Heart left ventricle (tissue), 13 donors: Measurements from ENCODE around the gene LAMA2.

Source experiments
- POLR2A ChIP-seq, 2 donors: fragments of 450-650 bp; IDR thresholded peaks; one replicate each; pipeline ENCODE4 v1.6.1; 2017; ENCODE audit warnings: antibody characterized with exemption in 2 of 2, mild to moderate bottlenecking in 2 of 2, moderate library complexity in 2 of 2
- TF ChIP-seq, protein P1 (sequence below), 12 donors: fragments of 200-600 bp; sonication (generic) in 4 of 12; IDR thresholded peaks; one replicate each; pipeline versions ENCODE4 v1.5.0 to v1.8.0; 2018 to 2022; ENCODE audit warnings: antibody characterized with exemption in 12 of 12, mild to moderate bottlenecking in 5 of 12
- donor health status: ischemic (EF 13 %, LVEDD 7.1; RV severe dilation, severe dysfunction).
- donor health status: DM: no; HTN: yes; CAD: no.
- donor health status: DM: no; HTN: no; CAD: no.
- donor health status: ischemic (EF 25% LVEDD 6.9; RV normal size, moderate dysfunction).
- donor health status: ischemic (EF 25% LVEDD 5.7; RV mildly dilated, moderate dysfunction).
- donor health status: ischemic (EF 35%, LVEDD 5.7; RV mildly dilated, moderate dysfunction).
- donor health status: nonischemic (EF 11% LVEDD 7.7; RV severe dilation, severe dysfunction).
- donor health status: DM: yes; HTN: yes; CAD: no.
- donor health status: PGD.
- donor health status: ischemic (EF 29% LVEDD 5.4; RV normal size, mild dysfunction).
- donor health status: nonischemic (EF 23%, LVEDD 6.1; RV moderate dilation, normal function).

DNA sequence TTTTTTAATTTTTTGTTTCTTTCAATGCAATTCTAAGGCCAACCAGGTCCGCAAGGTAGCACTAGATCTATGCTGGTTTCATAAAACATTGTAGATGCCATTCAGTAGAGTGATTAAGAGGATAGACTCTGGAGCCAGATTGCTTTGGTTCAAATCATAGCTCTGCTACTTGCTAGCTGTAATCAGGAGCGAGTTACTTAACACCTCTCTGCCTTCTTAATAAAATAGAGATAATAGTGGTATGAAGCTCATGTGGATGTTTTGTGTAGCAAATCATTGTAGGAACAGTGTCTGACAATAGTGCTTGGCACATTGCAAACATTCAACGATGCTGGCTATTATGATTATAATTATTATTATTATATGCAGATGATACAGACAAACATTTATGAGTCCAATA lies 164.9 kb downstream of the LAMA2 start:
- TF ChIP-seq POLR2A (IDR thresholded peaks at IDR 0.05): no peak
- TF ChIP-seq, protein P1, sequence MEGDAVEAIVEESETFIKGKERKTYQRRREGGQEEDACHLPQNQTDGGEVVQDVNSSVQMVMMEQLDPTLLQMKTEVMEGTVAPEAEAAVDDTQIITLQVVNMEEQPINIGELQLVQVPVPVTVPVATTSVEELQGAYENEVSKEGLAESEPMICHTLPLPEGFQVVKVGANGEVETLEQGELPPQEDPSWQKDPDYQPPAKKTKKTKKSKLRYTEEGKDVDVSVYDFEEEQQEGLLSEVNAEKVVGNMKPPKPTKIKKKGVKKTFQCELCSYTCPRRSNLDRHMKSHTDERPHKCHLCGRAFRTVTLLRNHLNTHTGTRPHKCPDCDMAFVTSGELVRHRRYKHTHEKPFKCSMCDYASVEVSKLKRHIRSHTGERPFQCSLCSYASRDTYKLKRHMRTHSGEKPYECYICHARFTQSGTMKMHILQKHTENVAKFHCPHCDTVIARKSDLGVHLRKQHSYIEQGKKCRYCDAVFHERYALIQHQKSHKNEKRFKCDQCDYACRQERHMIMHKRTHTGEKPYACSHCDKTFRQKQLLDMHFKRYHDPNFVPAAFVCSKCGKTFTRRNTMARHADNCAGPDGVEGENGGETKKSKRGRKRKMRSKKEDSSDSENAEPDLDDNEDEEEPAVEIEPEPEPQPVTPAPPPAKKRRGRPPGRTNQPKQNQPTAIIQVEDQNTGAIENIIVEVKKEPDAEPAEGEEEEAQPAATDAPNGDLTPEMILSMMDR (IDR thresholded peaks at IDR 0.05): no peak
